Hypothalamus (tissue), 51 donors: ENCODE data around the gene RNF32.
"Not testable (repeated sequence)": the region's sequence is repeated elsewhere in the genome, so short reads cannot be mapped to it uniquely, and the experiment has no call there.

ENCODE experiments used
- DNase-seq, 51 donors: peaks; one replicate each; lab custom pipeline; 2025; lab: John Stamatoyannopoulos, UW

RNF32 gene

GRCh38 chr7:156669035-156669828 is 28.7 kb downstream of the RNF32 start:
- no peak for DNase-seq

DNA sequence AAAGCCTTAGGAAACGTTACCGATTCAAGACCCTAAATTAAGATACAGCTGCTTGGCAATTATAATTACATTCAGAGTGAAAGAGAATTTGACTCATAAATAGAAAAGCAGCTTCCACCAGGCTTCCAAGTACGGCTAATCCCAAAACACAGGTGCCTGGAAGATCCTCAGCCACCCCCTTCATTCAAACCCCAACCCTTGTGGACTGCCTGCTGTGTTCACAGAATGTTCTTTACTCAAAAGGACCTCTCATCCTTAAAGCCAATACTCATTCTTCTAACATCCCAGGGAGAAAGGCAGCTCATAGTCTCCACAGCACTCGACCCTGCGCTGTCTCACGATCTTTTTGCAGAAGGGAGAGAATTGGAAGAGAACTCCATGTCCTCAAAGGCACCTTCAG is 32.9 kb downstream of the RNF32 start:
- no peak for DNase-seq

GRCh38 chr7:156673902-156674301 is 33.3 kb downstream of the RNF32 start:
- no peak for DNase-seq

DNA sequence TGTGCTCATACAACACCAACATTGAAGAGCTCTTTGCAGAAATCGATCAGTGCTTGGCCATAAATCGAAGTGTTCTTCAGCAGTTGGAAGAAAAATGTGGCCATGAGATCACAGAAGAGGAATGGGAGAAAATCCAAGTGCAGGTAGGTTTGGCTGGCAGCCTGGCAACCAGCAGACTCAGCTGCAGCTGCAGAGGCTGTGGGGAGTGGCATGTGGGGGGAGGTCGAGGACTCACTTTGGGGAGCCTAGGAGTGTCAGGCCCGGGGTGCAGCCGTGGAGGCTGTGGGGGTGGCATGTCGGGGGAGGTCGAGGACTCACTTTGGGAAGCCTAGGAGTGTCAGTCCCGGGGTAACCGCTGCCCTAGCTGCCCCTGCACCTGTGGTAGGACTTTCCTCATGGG is 35.1 kb downstream of the RNF32 start:
- DNase-seq = peak in 1 of 51 donors; percentile 9

- no peak for DNase-seq
Observed at GRCh38 chr7:156676263-156676662, 35.7 kb downstream of the RNF32 start.

GRCh38 chr7:156677374-156678054 is 36.9 kb downstream of the RNF32 start:
- no peak for DNase-seq

GRCh38 chr7:156680281-156680680 is 39.7 kb downstream of the RNF32 start:
- DNase-seq = no peak

DNA sequence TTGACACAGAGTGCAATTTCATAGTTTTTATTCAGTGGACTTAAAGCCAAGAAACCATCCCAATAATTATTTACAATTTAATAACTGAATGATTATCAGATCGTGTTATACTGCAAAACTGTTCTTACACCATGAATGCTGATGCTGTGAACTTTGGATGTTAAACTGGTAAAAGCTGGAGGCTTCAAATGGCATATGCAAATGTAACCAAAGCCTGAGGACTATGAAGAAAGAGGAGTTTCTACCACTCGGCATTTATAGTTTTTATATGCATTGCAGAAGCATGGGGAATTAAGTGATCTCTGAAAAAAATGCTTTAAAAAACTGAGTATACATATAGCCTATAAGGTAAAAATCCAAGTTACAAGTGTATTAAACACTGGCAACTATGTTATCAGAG is 42.4 kb downstream of the RNF32 start:
- DNase-seq = no peak

DNA sequence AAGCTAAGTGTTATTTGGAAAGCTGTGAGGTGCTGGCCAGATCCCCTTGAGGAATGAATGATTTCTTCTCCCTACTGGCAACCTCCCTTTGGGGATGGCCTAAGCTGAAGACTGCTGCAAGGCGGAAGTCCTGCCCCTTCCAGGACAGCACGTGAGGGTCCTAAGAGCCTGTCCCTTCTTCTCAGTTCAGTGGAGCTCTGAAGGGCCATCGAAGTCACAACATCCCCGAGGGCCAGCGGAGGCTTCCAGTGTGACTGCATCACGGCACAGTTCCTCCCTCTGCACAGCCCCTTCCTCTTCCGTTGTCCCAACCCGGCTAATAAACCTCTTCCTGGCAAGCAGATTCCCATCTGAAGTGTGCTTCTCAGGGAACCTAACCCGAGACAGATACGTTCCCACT is 43.7 kb downstream of the RNF32 start:
- no peak for DNase-seq

DNA sequence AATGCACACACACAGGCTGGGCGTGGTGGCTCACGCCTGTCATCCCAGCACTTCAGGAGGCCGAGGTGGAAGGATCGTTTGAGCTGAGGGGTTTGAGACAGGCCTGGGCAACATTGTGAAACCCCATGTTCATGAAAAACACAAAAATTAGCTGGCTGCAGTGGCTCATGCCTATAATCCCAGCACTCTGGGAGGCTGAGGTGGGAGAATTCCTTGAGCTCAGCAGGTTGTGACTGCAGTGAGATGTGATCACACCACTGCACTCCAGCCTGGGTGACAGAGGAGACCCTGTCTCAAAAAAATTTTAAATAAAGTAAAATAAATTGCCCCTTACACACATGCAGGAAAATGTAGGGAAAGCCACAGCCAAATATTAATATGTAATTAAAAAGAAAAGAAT is 44.1 kb downstream of the RNF32 start:
- DNase-seq = no peak

DNA sequence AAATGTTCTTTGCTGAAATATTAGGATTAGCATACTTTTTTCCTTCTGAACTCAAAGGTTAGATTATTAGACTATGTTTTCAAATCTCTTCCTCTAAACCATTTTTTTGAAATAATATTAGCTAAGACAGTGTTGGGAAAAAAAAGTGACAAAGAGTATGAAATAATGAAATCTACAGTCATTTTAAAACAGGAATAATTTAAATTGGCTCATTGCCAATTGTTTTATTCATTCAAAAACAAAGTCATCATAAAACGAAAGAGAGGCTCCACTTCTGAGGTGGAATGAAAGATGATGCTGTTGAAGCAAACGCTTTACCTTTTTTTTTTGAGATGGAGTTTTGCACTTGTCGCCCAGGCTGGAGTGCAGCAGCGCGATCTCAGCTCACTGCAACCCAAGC is 51.2 kb downstream of the RNF32 start:
- DNase-seq = no peak

DNA sequence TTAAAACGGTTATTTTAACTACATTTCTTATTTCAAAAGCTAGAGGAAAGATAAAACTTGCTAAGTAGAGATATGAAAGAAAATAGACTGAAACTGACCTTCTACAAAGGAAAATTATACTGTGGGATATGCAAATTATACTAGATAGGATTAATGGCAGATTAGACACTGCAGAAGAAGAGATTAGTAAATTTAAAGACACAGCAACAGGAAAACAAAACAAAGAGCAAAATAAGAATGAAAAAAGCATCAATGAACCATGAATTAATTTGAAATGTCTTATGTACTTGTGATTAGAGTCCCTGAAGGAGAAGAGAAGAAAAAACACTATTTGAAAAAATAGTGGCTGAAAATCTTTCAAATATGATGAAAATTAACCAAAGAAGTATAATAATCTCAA is 52.3 kb downstream of the RNF32 start:
- DNase-seq = no peak

DNA sequence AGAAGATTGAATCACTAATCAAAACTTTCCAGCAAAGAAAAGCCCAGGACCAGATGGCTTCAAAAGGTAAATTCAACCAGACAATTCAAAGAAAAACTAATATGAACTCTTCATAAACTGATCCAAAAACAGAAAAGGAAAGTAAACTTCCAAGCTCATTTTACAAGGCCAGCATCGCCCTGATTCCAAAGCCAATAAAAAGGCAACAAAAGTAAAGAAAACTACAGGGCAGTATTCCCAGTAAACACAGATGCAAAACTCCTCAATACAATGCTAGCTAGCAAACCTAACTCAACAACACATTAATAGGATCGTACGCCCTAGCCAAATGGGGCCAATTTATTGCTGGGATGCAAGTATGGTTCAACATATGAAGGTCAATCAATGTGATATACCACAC is 53.1 kb downstream of the RNF32 start:
- DNase-seq = no peak

DNA sequence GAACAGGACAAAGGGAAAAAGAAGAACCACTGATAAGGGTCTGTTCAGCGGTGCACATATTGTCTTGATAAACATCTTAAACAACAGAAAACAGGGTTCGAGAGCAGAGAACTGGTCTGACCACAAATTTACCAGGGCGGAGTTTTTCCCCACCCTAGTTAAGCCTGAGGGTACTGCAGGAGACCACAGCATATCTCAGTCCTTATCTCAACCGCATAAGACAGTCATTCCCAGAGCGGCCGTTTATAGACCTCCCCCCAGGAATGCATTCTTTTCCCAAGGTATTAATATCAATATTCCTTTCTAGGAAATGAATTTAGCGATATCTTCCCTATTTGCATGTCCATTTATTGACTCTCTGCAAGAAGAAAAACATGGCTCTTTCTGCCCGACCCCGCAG is 56.7 kb downstream of the RNF32 start:
- DNase-seq = not testable (repeated sequence)

- not testable (repeated sequence) for DNase-seq
Observed at GRCh38 chr7:156698512-156698911, 57.9 kb downstream of the RNF32 start.

GRCh38 chr7:156701787-156702186 is 61.2 kb downstream of the RNF32 start:
- DNase-seq = not testable (repeated sequence)

DNA sequence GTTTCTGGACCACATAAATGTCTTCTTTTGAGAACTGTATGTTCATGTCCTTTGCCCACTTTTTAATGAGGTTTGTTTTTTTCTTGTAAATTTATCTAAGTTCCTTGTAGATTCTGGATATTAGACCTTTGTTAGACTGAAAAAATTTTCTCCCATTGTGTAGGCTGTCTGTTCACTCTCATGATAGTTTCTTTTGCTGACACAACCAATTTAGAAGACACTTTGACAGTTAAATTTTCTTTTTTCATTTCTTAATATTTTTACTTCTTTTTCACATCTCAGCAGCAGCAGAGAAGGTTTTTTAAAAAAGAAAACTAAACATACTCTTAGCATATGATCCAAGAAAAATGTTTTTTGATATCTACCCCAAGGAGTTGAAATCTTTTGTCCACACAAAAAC is 61.8 kb downstream of the RNF32 start:
- DNase-seq = no peak

DNA sequence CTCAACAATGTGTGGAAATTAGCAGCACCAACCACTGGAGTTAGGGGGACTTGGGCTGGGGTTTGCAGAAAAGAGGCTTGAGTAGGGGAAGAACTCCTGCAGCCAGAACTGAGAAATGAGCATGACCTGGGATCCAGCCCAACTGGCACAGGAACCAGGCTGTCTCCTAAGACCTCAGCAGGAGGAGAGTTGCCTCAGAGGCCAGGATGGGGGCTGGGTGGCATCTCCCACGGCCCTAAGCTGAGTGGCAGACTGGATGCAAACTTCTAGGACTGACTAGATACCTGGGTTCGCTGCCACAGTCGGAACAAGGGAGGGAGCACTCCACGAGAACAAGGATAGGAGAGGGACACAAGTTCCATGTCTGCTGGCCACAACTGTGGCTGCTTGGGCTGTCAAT is 62.6 kb downstream of the RNF32 start:
- DNase-seq = peak in 4 of 51 donors; percentile 7 to 15 (median 8)

DNA sequence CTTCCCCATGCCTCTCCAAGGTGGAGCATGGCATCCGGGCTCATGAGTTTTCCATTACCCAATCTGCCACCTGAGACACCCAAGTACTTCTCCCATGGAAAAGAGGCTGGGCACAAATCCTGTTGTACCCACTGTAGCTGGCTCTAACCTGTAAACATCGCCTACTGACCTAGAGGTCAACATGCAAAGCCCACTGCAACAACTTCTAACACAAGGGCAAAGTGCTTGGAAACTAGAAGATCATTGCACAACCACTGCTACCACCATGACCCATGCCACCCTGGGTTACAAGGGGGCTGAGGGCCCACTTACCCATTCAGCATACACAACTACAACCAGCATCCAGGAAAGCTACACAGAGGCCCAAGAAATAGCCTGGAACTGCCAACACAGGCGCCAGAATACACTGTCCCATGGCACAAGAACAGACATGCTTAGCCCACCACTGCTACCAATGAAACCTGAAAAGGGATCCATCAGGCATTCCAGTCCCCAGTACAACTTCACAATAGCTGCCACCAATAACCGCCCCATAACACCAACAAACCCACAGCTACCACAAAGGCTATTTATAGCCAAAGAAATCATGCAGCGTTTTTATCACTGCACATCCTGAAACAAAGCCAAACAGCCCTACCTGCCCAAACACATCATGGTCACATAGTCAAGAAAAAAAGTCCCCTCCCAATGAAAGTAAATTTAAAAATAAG is 63.4 kb downstream of the RNF32 start:
- no peak for DNase-seq

- DNase-seq = no peak
Observed at GRCh38 chr7:156722043-156722826, 81.7 kb downstream of the RNF32 start.

GRCh38 chr7:156725073-156725472 is 84.5 kb downstream of the RNF32 start:
- DNase-seq = peak in 1 of 51 donors; percentile 2
